Stimulated activated CD4-positive, alpha-beta T cell treated with anti-CD3 and anti-CD28 coated beads, TNF-alpha, amount 100 ng/mL, for 24 hours (primary cell): Measurements from ENCODE around the gene RPL7A.
A peak's percentile ranks its signal among the peaks of the same experiment; 100 is the strongest.

ENCODE experiments used
- DNase-seq, 3 experiments: peaks; one replicate each; pipeline ENCODE4 v3.0.0-alpha.2; 2020; ENCODE audit warnings: low read depth in 3 of 3

RPL7A gene

DNA sequence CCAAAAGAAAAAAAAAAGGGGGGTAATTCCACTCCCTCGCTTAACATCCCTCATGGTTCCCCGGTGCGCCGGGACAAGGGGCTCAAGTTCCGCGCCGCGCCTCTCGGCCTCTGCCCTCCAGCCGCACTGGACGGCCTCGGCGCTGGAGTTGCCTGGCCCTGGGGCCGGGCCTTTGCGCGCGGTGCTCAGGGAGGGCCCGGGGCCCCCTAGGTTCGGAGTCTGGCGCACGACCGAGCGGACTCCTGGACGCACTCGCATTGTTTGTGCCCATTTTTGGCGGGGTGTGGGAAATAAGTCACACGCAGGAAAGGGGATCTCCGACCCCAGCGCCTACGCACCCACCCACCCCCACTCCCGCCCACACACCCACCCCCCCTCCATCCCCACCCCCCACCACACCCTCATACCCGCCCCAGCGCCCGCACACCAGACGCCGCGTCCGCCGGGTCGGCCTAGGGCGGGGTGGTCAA lies 468 bp upstream of the RPL7A start:
- no peak for DNase-seq

GRCh38 chr9:133348718-133349573 lies 928 bp downstream of the RPL7A start:
- DNase-seq = no peak

DNA sequence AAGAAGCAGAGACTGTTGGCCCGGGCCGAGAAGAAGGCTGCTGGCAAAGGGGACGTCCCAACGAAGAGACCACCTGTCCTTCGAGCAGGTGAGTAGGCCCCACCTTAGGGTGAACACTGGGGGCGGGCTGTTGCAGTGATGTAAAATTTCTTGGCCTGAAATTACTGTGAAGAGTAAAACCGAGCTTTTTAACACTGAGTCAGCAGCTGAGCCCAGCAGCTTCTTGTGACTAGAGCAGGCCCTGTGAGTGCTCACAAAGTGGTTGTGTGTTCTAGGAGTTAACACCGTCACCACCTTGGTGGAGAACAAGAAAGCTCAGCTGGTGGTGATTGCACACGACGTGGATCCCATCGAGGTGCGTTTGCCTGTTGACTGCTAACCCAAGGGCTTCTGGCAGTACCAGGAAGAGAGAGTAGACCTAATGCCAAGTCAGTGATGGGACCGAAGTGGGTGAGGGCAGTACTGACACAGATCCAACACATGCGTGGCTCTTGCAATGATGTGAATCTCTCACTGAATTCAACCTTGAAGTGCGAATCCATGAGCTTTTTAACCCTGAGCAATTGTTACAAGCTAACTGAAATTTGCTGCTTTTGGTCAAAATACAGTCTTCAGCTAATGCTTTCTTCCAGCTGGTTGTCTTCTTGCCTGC lies 2.1 kb downstream of the RPL7A start:
- no peak for DNase-seq

- no peak for DNase-seq
These were observed 3.5 kb downstream of the RPL7A start for GRCh38 chr9:133351526-133351907.

GRCh38 chr9:133351908-133352634 lies 4.1 kb downstream of the RPL7A start:
- DNase-seq = no peak

DNA sequence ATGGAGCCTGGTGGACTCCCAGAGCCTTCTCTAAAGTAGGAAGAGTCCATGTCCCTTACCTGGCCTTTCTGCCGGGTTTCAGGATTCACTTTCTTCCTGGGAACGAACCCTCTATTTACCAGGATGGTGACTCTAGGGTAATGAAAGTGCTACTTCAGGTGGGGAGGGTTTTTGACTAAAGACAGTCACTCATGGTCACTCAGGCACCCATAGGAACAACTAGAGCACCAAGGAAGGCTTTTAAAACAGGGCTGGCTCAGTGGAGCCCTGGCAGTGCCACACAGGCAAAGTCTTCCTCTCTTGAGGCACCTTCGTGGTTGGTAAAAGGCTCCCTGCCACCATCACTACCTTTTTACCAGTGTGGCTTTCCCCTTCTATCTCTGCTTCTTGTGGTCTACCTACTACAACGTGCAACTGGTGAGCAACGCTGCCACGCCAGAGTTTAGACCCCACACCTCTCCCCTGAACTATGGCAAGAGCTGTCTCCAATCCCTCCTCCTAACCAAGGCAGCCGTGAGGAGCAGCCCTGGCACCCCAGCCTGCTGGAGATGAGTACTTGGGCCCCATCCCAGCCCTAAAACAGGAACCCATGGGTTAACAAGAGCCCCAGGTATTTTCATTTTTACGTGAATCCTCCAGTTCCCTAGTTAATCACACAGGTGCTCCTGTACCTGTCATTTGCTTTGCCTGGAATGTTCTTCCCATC lies 4.8 kb downstream of the RPL7A start:
- no peak for DNase-seq

- no peak for DNase-seq
These were observed 5.5 kb downstream of the RPL7A start for GRCh38 chr9:133353548-133353947.

DNA sequence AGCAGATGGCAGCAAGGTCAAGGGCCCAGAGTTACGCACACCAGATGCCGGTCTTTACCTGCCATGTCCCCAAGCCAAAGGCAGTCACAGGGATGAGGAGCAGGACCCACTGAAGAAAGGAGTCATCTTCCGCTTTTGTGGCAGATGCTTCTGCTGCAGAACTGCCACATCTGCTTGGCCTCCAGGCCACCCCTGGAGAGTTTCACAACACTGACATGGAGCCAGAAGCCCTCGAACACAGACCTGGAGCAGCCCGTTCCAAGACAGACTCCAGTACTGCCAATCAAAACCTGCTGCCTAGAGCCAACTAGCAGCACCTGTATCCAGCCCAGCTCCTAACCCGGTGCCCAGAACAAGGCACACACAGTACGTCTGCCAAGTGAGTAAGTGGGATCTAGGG lies 6.7 kb downstream of the RPL7A start:
- no peak for DNase-seq

DNA sequence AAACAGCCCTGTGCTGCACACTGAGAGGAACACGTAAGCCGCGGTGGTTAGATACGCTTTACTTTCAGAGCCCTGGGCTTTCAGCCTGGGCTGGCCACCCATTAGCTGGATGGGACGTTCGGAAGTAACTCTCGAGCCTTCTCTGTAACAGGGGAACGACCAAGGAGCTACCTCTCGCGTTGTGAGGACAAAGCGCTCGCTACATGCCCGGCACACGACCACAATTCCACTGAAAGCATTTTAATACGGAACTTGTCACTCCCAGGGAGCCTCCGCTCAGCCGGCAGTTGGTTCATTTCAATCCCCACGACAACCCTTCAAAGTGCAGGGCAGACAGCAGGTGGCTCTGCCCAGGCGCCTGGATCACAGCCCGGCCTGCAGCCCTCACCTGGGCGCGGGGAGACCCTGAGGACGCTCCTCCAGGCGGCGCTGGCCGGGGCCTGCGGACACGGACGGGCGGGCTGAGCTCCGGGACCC lies 7.9 kb downstream of the RPL7A start:
- no peak for DNase-seq

DNA sequence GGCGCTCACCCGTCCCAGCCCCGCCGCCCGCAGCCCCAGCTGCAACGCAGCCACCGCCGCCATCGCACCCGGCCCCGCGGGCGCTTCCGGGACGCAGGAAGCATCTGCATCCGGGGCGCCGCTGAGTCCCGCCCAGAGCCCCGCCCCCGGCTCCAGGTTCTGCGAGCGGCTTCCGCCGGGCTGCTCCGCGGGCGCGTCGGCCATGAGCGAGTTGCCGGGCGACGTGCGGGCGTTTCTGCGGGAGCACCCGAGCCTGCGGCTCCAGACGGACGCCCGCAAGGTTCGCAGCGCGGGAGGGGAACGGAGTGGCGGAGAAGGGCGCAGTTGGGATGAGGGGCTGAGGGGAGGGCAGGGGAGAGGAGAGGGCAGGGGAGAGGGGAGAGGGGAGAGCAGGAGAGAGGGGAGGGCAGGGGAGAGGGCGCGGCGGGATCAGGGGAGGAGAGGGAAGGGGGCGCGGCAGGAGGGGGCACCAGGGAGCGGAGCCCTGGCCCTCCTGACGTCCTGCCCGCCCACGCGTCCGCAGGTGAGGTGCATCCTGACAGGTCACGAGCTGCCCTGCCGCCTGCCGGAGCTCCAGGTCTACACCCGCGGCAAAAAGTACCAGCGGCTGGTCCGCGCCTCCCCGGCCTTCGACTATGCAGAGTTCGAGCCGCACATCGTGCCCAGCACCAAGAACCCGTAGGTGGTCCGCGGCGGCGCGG lies 8.5 kb downstream of the RPL7A start, which contains the start of the genes SURF1 and SURF2:
SURF1 (minus strand) TSS at position 97 of the 701 bp plus-strand sequence; CDS start at position 63, 34 bp downstream.
SURF2 (plus strand) TSS at position 160 of the 701 bp plus-strand sequence; CDS start at position 203, 43 bp downstream.
- peak; percentile 84 to 92 (median 85) for DNase-seq

- DNase-seq = no peak
These were observed 9.6 kb downstream of the RPL7A start for GRCh38 chr9:133357656-133358055.

DNA sequence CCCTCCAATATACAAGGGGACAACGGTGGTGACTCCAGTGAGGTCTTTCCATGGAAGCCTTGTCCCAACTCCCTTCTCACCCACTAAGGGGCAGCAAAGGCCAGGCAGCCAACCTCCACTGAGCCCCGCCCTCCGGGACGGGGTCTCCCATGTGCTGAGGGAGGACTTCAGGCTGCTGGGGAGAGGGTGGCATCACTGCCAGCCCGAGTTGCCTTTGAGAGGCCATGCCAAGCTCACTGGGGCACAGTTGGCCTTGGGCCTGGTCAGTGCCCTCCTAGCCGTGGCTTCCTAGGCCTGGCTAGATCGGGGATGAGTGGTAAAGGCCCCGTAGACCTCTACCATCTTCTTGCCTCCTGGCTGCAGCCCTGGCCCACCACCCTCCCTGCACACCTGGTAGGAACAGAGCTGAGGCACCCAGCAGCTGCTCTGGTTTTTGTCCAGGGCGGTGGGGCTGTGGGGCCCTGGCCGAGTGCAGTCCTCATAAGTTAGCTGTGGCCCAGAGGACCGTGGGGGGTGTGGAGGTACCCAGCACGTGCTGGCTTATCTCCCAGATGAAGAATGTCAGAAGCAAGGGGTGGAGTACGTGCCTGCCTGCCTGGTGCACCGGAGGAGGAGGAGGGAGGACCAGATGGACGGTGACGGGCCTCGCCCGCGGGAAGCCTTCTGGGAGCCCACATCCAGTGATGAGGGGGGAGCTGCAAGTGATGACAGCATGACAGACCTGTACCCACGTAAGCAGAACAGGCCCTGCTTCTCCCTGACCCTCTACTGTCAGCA lies 11.6 kb downstream of the RPL7A start:
- DNase-seq = no peak

- DNase-seq = no peak
These were observed 12.7 kb downstream of the RPL7A start for GRCh38 chr9:133360400-133361393.

DNA sequence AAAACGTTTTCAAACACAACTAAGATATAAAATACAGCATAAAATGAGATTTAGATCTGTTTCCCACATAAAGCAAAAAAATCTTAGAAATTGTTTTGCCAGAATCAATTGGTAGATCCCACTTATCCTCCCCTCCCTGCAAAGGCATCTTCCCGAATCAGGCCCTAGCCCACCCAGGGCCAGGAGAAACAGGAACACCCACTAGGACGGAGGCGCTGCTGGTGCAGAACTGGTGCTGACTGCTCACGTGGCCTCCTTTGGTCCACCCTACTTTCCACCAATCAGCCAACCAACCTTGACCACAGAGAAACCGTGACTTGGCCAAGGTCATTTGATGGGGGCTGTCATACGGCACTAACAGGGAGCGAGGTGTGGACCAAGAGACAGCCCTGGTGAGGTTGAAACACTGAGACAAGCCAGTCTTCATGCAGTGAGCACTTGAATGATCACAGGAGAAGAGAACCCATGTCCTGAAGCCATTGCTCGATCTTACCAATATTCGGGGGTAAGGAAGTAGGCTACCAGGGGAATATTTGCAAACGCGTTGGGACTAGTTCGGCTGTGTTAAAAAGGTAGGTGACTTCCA lies 13.6 kb downstream of the RPL7A start:
- DNase-seq = no peak

GRCh38 chr9:133362359-133363044 lies 14.5 kb downstream of the RPL7A start:
- DNase-seq = no peak

GRCh38 chr9:133366435-133366834 lies 18.4 kb downstream of the RPL7A start:
- DNase-seq = no peak

GRCh38 chr9:133367221-133367620 lies 19.2 kb downstream of the RPL7A start:
- no peak for DNase-seq

GRCh38 chr9:133367778-133368177 lies 19.8 kb downstream of the RPL7A start:
- DNase-seq = no peak
